GM23338 (cell line): Measurements from ENCODE around the gene PCDHGA10.

ENCODE experiments used
- CTCF ChIP-seq, 2 experiments: fragments of 200-600 bp in 1 of 2; sonication (generic) in 1 of 2; conservative IDR thresholded peaks; 2 replicates each; pipeline versions ENCODE4 v1.5.1 to v1.6.1; 2016 to 2017; ENCODE audit warnings: antibody characterized with exemption in 2 of 2, low read depth in 2 of 2, mild to moderate bottlenecking in 2 of 2, moderate library complexity in 1 of 2
- POLR2AphosphoS5 ChIP-seq: IDR thresholded peaks from 2 replicates; pipeline ENCODE4 v1.6.1; 2016; ENCODE audit warnings: antibody characterized with exemption, low read depth
- REST ChIP-seq: IDR thresholded peaks from one replicate; pipeline ENCODE4 v1.6.1; 2018; ENCODE audit warnings: antibody characterized with exemption; ENCODE audit not compliant: unreplicated experiment
- ZNF462 ChIP-seq: fragments of 250-450 bp; sonication (Bioruptor Pico); IDR thresholded peaks from 2 replicates; pipeline ENCODE4 v1.5.0; 2020; ENCODE audit warnings: mild to moderate bottlenecking, moderate library complexity

- no peak for TF ChIP-seq REST
- peak; percentile 71 to 74 for TF ChIP-seq CTCF (conservative IDR thresholded peaks at IDR 0.05; ENCODE audit: low read depth in 2 of 2)
- no peak for TF ChIP-seq POLR2AphosphoS5
- no peak for TF ChIP-seq ZNF462 (CRISPR knock-in tag)
These were observed at the start of gene PCDHGA10 for GRCh38 chr5:141412854-141413539.
